T-helper 22 cell (primary cell): ENCODE measurements around the gene MC1R.
"Not testable (repeated sequence)": the region's sequence is repeated elsewhere in the genome, so short reads cannot be mapped to it uniquely, and the experiment has no call there.

Experiments used
- DNase-seq: peaks from one replicate; pipeline ENCODE4 v3.0.0-alpha.2; 2020; ENCODE audit warnings: low read depth

The MC1R gene

GRCh38 chr16:89913408-89914387, 5.0 kb upstream of the MC1R start:
- no peak for DNase-seq

GRCh38 chr16:89914642-89915285, 3.9 kb upstream of the MC1R start:
- DNase-seq = not testable (repeated sequence)

- DNase-seq = no peak
Measured at GRCh38 chr16:89915303-89916232, 3.1 kb upstream of the MC1R start.

- peak; percentile 63 for DNase-seq
Measured at GRCh38 chr16:89917773-89918452, 749 bp upstream of the MC1R start.

- DNase-seq = no peak
Measured at GRCh38 chr16:89919535-89920406, 1.1 kb downstream of the MC1R start.

- DNase-seq = no peak
Measured at GRCh38 chr16:89920723-89921122, 2.1 kb downstream of the MC1R start.

- no peak for DNase-seq
Measured at GRCh38 chr16:89921131-89921701, 2.6 kb downstream of the MC1R start.

- DNase-seq = no peak
Measured at GRCh38 chr16:89921702-89922476, 3.2 kb downstream of the MC1R start.

GRCh38 chr16:89922477-89922883, 3.8 kb downstream of the MC1R start:
- DNase-seq = no peak

GRCh38 chr16:89922884-89923639, 4.4 kb downstream of the MC1R start, which contains the start of gene TUBB3:
Gene TUBB3 (plus strand): TSS chr16:89923342. CDS start chr16:89923402, 60 bp downstream.
- DNase-seq = no peak

- no peak for DNase-seq
Measured at GRCh38 chr16:89923640-89924296, 5.1 kb downstream of the MC1R start.

GRCh38 chr16:89924297-89924924, 5.7 kb downstream of the MC1R start:
- DNase-seq = no peak

- no peak for DNase-seq
Measured at GRCh38 chr16:89924925-89925307, 6.3 kb downstream of the MC1R start.

GRCh38 chr16:89925596-89926079, 7.0 kb downstream of the MC1R start:
- no peak for DNase-seq

- no peak for DNase-seq
Measured at GRCh38 chr16:89931305-89931896, 12.7 kb downstream of the MC1R start.

- DNase-seq = no peak
Measured at GRCh38 chr16:89931964-89932363, 13.3 kb downstream of the MC1R start.

- not testable (repeated sequence) for DNase-seq
Measured at GRCh38 chr16:89934019-89934418, 15.4 kb downstream of the MC1R start.
